ENCODE results near the gene GABARAPL2.
"Not testable (repeated sequence)": the region's sequence is repeated elsewhere in the genome, so short reads cannot be mapped to it uniquely, and the experiment has no call there.

The GABARAPL2 gene

DNA sequence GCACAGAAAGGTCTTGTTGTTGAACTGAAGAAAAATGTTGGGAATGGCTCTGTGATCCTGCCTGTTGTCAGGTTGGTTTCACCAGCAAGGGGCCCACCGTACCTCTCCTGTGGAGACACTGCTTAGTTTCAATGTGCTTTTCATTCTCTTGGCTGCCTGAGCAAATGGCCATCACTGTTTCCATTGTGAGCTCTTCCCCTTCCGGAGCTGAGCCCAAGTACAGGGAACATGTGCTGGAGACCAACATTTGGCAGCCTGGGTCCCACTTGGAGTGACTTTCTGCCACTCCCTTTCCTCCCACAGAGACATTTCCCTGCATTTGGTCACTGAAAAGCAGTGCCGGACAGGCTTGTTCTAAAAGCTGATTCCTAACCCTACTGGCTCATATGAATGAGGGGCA lies 23.1 kb downstream of the GABARAPL2 start:
- H3K36me3 ChIP-seq (ENCODE audit: low read depth) = peaks cover 13% of the 10 kb centered on the region
- peaks cover 6% of the 10 kb centered on the region for H3K4me1 ChIP-seq (ENCODE audit: insufficient read depth, poor library complexity, severe bottlenecking)
- no peaks in the 10 kb centered on the region for H3K27me3 ChIP-seq (ENCODE audit: insufficient read depth, poor library complexity, severe bottlenecking)
- ATAC-seq (ENCODE audit: low read depth) = no peak
- TF ChIP-seq, protein P1, sequence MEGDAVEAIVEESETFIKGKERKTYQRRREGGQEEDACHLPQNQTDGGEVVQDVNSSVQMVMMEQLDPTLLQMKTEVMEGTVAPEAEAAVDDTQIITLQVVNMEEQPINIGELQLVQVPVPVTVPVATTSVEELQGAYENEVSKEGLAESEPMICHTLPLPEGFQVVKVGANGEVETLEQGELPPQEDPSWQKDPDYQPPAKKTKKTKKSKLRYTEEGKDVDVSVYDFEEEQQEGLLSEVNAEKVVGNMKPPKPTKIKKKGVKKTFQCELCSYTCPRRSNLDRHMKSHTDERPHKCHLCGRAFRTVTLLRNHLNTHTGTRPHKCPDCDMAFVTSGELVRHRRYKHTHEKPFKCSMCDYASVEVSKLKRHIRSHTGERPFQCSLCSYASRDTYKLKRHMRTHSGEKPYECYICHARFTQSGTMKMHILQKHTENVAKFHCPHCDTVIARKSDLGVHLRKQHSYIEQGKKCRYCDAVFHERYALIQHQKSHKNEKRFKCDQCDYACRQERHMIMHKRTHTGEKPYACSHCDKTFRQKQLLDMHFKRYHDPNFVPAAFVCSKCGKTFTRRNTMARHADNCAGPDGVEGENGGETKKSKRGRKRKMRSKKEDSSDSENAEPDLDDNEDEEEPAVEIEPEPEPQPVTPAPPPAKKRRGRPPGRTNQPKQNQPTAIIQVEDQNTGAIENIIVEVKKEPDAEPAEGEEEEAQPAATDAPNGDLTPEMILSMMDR (IDR thresholded peaks at IDR 0.05; ENCODE audit: poor library complexity, severe bottlenecking) = no peak
- H3K9me3 ChIP-seq (ENCODE audit: severe bottlenecking) = no peaks in the 10 kb centered on the region
- H3K27ac ChIP-seq (ENCODE audit: poor library complexity, severe bottlenecking) = no peak overlapping the region
- no peak for DNase-seq (ENCODE audit: low spot score)
- H3K4me3 ChIP-seq (ENCODE audit: severe bottlenecking) = no peak overlapping the region

DNA sequence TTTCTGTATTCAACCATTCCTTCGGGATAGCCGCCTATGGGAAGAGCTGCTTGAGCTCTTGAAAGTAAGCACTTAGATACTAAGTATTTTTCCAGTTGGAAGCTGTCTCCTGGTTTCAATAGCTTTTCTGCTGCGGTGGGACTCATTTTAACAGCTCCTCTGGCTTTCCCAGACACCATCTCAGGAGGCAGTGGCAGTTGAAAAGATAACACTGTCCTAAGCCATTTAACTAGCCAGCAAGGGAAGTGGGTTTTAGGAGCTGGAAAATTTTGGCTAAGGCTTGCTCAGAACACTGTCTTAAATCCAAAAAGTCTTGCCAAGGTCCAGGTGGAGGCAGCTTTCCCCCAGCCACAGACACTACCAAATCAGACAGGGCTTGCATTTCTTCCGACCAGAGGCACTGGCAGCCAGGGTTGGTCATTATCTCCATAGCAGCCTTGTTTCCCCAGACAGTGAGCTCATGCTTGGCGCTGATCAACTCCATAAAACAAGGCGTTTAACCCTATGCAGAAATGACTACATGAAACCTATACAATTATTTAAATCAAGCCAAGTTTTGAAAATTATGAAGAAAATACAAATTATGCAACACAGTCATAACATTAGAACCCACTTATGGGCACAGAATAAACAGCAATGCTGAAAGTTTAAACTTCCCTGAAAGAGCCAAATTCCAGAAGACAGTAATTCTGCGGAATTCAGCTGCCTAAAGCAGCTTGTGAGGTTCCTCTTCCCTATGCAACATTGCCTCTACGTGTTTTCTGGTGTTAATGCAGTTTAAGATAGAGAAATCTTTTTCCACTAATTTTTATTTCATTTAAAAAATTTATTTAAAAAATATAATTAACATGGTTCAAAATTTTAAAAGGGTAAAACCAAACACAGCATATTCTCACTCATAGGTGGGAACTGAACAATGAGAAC lies 25.0 kb downstream of the GABARAPL2 start:
- no peak for ATAC-seq (ENCODE audit: low read depth)

DNA sequence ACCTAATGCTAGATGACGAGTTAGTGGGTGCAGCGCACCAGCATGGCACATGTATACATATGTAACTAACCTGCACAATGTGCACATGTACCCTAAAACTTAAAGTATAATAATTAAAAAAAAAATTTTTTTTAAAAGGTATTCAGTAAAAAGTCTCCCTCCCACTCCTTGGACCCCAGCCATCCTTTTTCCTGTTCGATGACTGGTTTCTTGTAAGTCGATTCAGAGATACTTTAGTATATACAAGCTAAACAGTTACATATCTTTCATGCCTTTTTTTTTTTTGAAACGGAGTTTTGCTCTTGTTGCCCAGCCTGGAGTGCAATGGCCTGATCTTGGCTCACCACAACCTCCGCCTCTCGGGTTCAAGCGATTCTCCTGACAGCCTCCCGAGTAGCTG lies 25.7 kb downstream of the GABARAPL2 start:
- H3K36me3 ChIP-seq (ENCODE audit: low read depth) = peaks cover 26% of the 10 kb centered on the region
- peaks cover 16% of the 10 kb centered on the region for H3K4me1 ChIP-seq (ENCODE audit: insufficient read depth, poor library complexity, severe bottlenecking)
- H3K27ac ChIP-seq (ENCODE audit: poor library complexity, severe bottlenecking); H3K27me3 ChIP-seq (ENCODE audit: insufficient read depth, poor library complexity, severe bottlenecking); ATAC-seq (ENCODE audit: low read depth); DNase-seq (ENCODE audit: low spot score); H3K4me3 ChIP-seq (ENCODE audit: severe bottlenecking); H3K9me3 ChIP-seq (ENCODE audit: severe bottlenecking): not testable (repeated sequence)

More for the DNA sequence above, 25.0 kb downstream of the GABARAPL2 start:
- DNase-seq (ENCODE audit: low spot score) = no peak
- no peaks in the 10 kb centered on the region for H3K9me3 ChIP-seq (ENCODE audit: severe bottlenecking)
- H3K27me3 ChIP-seq (ENCODE audit: insufficient read depth, poor library complexity, severe bottlenecking) = no peaks in the 10 kb centered on the region
- no peak overlapping the region for H3K4me3 ChIP-seq (ENCODE audit: severe bottlenecking)
- peaks cover 16% of the 10 kb centered on the region for H3K4me1 ChIP-seq (ENCODE audit: insufficient read depth, poor library complexity, severe bottlenecking)
- TF ChIP-seq, protein P1 (IDR thresholded peaks at IDR 0.05; ENCODE audit: poor library complexity, severe bottlenecking) = no peak
- no peak overlapping the region for H3K27ac ChIP-seq (ENCODE audit: poor library complexity, severe bottlenecking)
- peaks cover 23% of the 10 kb centered on the region for H3K36me3 ChIP-seq (ENCODE audit: low read depth)

DNA sequence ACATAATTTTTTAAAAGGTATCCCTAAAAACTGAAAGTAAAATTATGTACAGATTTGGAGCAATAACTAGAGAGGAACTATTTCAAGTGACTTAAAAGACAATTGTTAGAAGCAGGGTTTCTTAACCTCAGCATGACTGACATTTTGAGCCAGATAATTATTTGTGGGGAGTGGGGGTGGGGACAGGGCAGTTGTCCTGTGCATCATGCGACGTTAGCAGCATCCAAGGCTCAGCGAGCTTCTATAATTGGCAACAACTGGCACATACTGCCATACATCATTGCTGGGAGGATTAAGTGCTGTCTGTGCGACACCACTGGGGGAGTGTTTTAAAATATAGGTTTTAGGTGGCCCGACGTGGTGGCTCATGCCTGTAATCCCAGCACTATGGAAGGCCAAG lies 27.1 kb downstream of the GABARAPL2 start:
- Histone ChIP-seq H3K9me3 (ENCODE audit: severe bottlenecking) (no peaks in the 10 kb centered on the region), H3K36me3 (ENCODE audit: low read depth) (peaks cover 32% of the 10 kb centered on the region), H3K27me3 (ENCODE audit: insufficient read depth, poor library complexity, severe bottlenecking) (no peaks in the 10 kb centered on the region), H3K4me1 (ENCODE audit: insufficient read depth, poor library complexity, severe bottlenecking) (peaks cover 16% of the 10 kb centered on the region), H3K27ac (ENCODE audit: poor library complexity, severe bottlenecking) (no peak overlapping the region), H3K4me3 (ENCODE audit: severe bottlenecking) (no peak overlapping the region)
- no peak for ATAC-seq (ENCODE audit: low read depth)
- TF ChIP-seq, protein P1 (IDR thresholded peaks at IDR 0.05; ENCODE audit: poor library complexity, severe bottlenecking) = no peak
- DNase-seq (ENCODE audit: low spot score) = no peak

DNA sequence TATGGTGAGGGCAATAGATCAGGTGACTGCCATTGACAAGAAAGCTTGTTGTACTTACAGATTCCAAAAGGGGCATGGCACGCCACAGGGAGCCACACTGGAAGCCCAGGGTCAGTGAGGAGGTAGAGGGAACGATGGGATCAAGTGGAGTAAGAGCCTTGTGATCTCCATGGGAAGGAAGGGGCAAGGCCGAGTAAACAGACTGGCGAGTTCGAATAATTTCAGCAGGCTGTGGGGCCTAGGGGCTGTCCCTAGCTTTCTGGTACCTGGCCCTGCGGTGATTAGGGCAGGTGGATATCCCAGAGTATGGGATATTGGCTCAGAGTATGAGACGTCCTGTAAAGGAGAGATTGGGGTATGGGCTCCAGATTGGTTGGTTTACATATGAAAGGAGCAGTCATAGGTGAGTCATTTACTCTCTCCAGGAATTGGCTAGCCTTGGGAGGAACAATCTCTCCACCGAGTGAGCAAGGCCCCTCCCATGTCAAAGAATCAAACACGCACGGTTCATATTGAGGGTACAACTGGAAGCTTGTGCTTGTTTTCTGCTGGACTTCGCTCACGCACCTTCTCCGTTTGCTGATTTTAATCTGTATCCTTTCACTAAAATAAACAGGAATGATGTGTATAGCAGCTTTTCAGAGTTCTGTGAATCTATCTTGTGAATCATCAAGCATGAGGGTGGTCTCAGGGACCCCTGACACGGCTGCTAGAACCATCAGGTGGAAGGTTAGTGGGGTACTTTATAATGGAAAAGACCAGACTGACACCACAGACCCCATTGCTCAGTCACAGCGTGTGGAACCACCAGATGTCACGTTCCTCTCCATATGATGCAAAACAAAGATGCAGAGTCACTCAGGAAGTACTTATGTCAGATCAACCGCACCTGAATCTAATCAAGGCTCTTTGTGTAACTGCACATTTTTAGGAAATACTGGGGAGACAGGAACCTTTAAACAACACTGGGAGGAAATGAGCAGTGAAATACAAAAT lies 27.9 kb downstream of the GABARAPL2 start:
- H3K27ac ChIP-seq (ENCODE audit: poor library complexity, severe bottlenecking) = peak overlapping the region; percentile 37
- peak; percentile 97 for ATAC-seq (ENCODE audit: low read depth)
- no peak for DNase-seq (ENCODE audit: low spot score)
- peaks cover 36% of the 10 kb centered on the region for H3K36me3 ChIP-seq (ENCODE audit: low read depth)
- TF ChIP-seq, protein P1 (IDR thresholded peaks at IDR 0.05; ENCODE audit: poor library complexity, severe bottlenecking) = no peak
- H3K9me3 ChIP-seq (ENCODE audit: severe bottlenecking) = no peaks in the 10 kb centered on the region
- no peaks in the 10 kb centered on the region for H3K27me3 ChIP-seq (ENCODE audit: insufficient read depth, poor library complexity, severe bottlenecking)
- H3K4me3 ChIP-seq (ENCODE audit: severe bottlenecking) = no peak overlapping the region
- peaks cover 16% of the 10 kb centered on the region for H3K4me1 ChIP-seq (ENCODE audit: insufficient read depth, poor library complexity, severe bottlenecking)

Measured in RWPE2 (cell line).